CD14-positive monocyte (primary cell): ENCODE results near the gene PKP2. TPM values are rescaled to one million over a fixed set of nuclear protein-coding genes. Genes with fewer than 3 reads are reported as not detected.
A peak's percentile ranks its signal among the peaks of the same experiment; 100 is the strongest.

Experiments
- DNase-seq, 3 donors: peaks; one replicate each; pipeline ENCODE4 v3.0.0-alpha.2; 2011 to 2022
- H2AFZ ChIP-seq: 2 replicates; pipeline ENCODE4 v1.6.0; 2012; ENCODE audit warnings: mild to moderate bottlenecking, low read depth, low read length, inconsistent platforms; ENCODE audit not compliant: insufficient read depth, poor library complexity, severe bottlenecking
- H3K27ac ChIP-seq, 2 donors: 1 replicate in 1 of 2; 2 replicates in 1 of 2; pipeline ENCODE4 v1.5.1; 2012 to 2013; ENCODE audit warnings: low read length in 2 of 2, control low read depth in 1 of 2, inconsistent platforms in 1 of 2, low read depth in 1 of 2, mild to moderate bottlenecking in 1 of 2
- H3K27me3 ChIP-seq, 2 donors: one replicate each; pipeline versions ENCODE4 v1.6.0 to v1.6.1; 2011 to 2013; ENCODE audit warnings: low read length in 2 of 2; ENCODE audit not compliant: control insufficient read depth in 2 of 2, insufficient read depth in 2 of 2
- H3K36me3 ChIP-seq, 2 donors: replicated peaks in 1 of 2; 1 replicate in 1 of 2; 2 replicates in 1 of 2; pipeline versions ENCODE4 v1.5.1 to v1.6.1; 2012 to 2013; ENCODE audit warnings: low read length in 2 of 2, control low read depth in 1 of 2, inconsistent platforms in 1 of 2, mild to moderate bottlenecking in 1 of 2; ENCODE audit not compliant: insufficient read depth in 2 of 2, control insufficient read depth in 1 of 2
- H3K4me1 ChIP-seq, 2 donors: 1 replicate in 1 of 2; 2 replicates in 1 of 2; pipeline versions ENCODE4 v1.5.1 to v1.6.1; 2012 to 2013; ENCODE audit warnings: low read length in 2 of 2, control low read depth in 1 of 2, inconsistent platforms in 1 of 2, mild to moderate bottlenecking in 1 of 2, moderate library complexity in 1 of 2; ENCODE audit not compliant: insufficient read depth in 2 of 2, control insufficient read depth in 1 of 2
- H3K4me2 ChIP-seq: replicated peaks from 2 replicates; pipeline ENCODE3; 2012; ENCODE audit warnings: low read length, moderate library complexity, mild to moderate bottlenecking; ENCODE audit not compliant: poor library complexity, severe bottlenecking; ENCODE audit errors: extremely low read depth
- H3K4me3 ChIP-seq, 3 experiments: fragments of 200-600 bp in 1 of 3; sonication (generic) in 1 of 3; replicated peaks in 1 of 3; 1 replicate in 2 of 3; 2 replicates in 1 of 3; pipeline ENCODE4 v1.5.1; 2011 to 2013; ENCODE audit warnings: low read length in 3 of 3, mild to moderate bottlenecking in 3 of 3, control low read depth in 2 of 3, low read depth in 2 of 3, inconsistent platforms in 1 of 3, moderate library complexity in 1 of 3
- H3K79me2 ChIP-seq: 2 replicates; pipeline ENCODE4 v1.6.0; 2012; ENCODE audit warnings: mild to moderate bottlenecking, control low read depth, inconsistent platforms, low read length, moderate library complexity; ENCODE audit not compliant: insufficient read depth
- H3K9ac ChIP-seq: 2 replicates; pipeline ENCODE4 v1.6.0; 2017; ENCODE audit warnings: low read length, mild to moderate bottlenecking; ENCODE audit not compliant: insufficient read depth, poor library complexity, severe bottlenecking
- H3K9me3 ChIP-seq, 2 donors: replicated peaks in 1 of 2; 1 replicate in 1 of 2; 2 replicates in 1 of 2; pipeline versions ENCODE4 v1.5.1 to v1.6.1; 2012 to 2013; ENCODE audit warnings: low read length in 2 of 2, control low read depth in 1 of 2; ENCODE audit not compliant: control insufficient read depth in 1 of 2, insufficient read depth in 1 of 2
- H4K20me1 ChIP-seq: 2 replicates; pipeline ENCODE4 v1.6.0; 2012; ENCODE audit warnings: mild to moderate bottlenecking, low read length, control low read depth, moderate library complexity; ENCODE audit not compliant: insufficient read depth
- H3K27ac Mint-ChIP-seq, 7 donors: one replicate each; pipeline ENCODE4 v1.8.0; 2020; ENCODE audit warnings: mild to moderate bottlenecking in 7 of 7, mixed read lengths in 7 of 7, moderate library complexity in 6 of 7, inconsistent platforms in 2 of 7
- H3K27me3 Mint-ChIP-seq, 3 donors: one replicate each; pipeline ENCODE4 v1.8.0; 2021 to 2022; ENCODE audit warnings: low read depth in 3 of 3, mild to moderate bottlenecking in 3 of 3, mixed read lengths in 3 of 3, moderate library complexity in 3 of 3, inconsistent platforms in 1 of 3
- H3K36me3 Mint-ChIP-seq, 2 donors: one replicate each; pipeline ENCODE4 v1.8.0; 2020; ENCODE audit warnings: mixed read lengths in 2 of 2, inconsistent platforms in 1 of 2, mild to moderate bottlenecking in 1 of 2
- H3K4me1 Mint-ChIP-seq: one replicate; pipeline ENCODE4 v1.8.0; 2020; ENCODE audit warnings: mild to moderate bottlenecking, mixed read lengths
- H3K4me3 Mint-ChIP-seq, 2 donors: one replicate each; pipeline ENCODE4 v1.8.0; 2020; ENCODE audit warnings: mild to moderate bottlenecking in 2 of 2, mixed read lengths in 2 of 2, moderate library complexity in 1 of 2
- H3K9me3 Mint-ChIP-seq, 7 donors: one replicate each; pipeline ENCODE4 v1.8.0; 2020 to 2022; ENCODE audit warnings: mixed read lengths in 7 of 7, mild to moderate bottlenecking in 6 of 7, moderate library complexity in 6 of 7, inconsistent platforms in 2 of 7
- CTCF ChIP-seq: fragments of 200-600 bp; IDR thresholded peaks from one replicate; pipeline ENCODE4 v1.8.0; 2022; ENCODE audit warnings: antibody characterized with exemption, mild to moderate bottlenecking
- WGBS: methylation state at CpG from one replicate; pipeline ENCODE4 v1.1.5; 2013; ENCODE audit warnings: missing lambda C conversion rate; ENCODE audit not compliant: insufficient coverage; 5-methylcytosine and 5-hydroxymethylcytosine counted together
- intact Hi-C, 2 donors: fragments of 100-400 bp; cut with micrococcal nuclease; formaldehyde crosslinking; loops; one replicate each; pipeline versions ENCODE4 v1.15.0 to v1.15.1; 2023
- polyA plus RNA-seq, 3 donors: library from polyadenylated mRNA; depleted of rRNA in 1 of 3; unstranded in 2 of 3; stranded (reverse) in 1 of 3; fragments of 300-500 nt in 2 of 3; fragments of >200 nt in 1 of 3; fragmentation: Illumina TruSeq in 2 of 3; gene quantifications; 1 replicate in 2 of 3; 2 replicates in 1 of 3; pipeline ENCODE4 v1.2.3, GENCODE V29; 2012 to 2021

The PKP2 gene
- polyA plus RNA-seq, 3 donors, result 0.95 to 3.1 (median 2.9) TPM

- intact Hi-C loops, result no loop called here
- H3K27ac ChIP-seq, result no peak overlapping the region
- H3K27me3 Mint-ChIP-seq, result peaks cover 3 to 6% (median 5%) of the 10 kb centered on the region in 3 donors
- H3K9me3 Mint-ChIP-seq, result peaks cover 0 to 7% (median 2%) of the 10 kb centered on the region in 7 donors
- no peaks in the 10 kb centered on the region for H3K36me3 ChIP-seq
- no peak overlapping the region for H3K4me3 ChIP-seq
- no peak overlapping the region for H3K9ac ChIP-seq
- peaks cover 0 to 4% of the 10 kb centered on the region in 2 donors for H3K36me3 Mint-ChIP-seq
- H3K27me3 ChIP-seq, result no peaks in the 10 kb centered on the region
- peak overlapping the region in 5 of 7 donors; percentile 69 to 92 (median 88) for H3K27ac Mint-ChIP-seq
- TF ChIP-seq CTCF, result peak; percentile 50
- no peak overlapping the region for H3K4me3 Mint-ChIP-seq
- peaks cover 12 to 17% of the 10 kb centered on the region in 2 donors for H3K4me1 ChIP-seq
- no peak for DNase-seq
- H2AFZ ChIP-seq, result peak overlapping the region; percentile 41
- no peaks in the 10 kb centered on the region for H3K9me3 ChIP-seq
- H3K79me2 ChIP-seq, result no peaks in the 10 kb centered on the region
- H3K4me2 ChIP-seq, result no peak overlapping the region
- 86% methylated on average over 2 of the region's 11 CpGs for WGBS
- peaks cover 16% of the 10 kb centered on the region for H3K4me1 Mint-ChIP-seq
- no peaks in the 10 kb centered on the region for H4K20me1 ChIP-seq
Measured at GRCh38 chr12:32918890-32919801, 22.6 kb upstream of the PKP2 start.

GRCh38 chr12:32917094-32917611 lies 20.6 kb upstream of the PKP2 start:
- peak in 2 of 3 donors; percentile 36 to 37 for DNase-seq
- intact Hi-C loops, result no loop called here
- H3K79me2 ChIP-seq, result no peaks in the 10 kb centered on the region
- no peak overlapping the region for H3K27ac ChIP-seq
- Mint-ChIP-seq H3K4me3 (no peak overlapping the region), H3K27ac (peak overlapping the region in 1 of 7 donors; percentile 30), H3K4me1 (peaks cover 16% of the 10 kb centered on the region), H3K27me3 (peaks cover 0 to 4% (median 2%) of the 10 kb centered on the region in 3 donors), H3K36me3 (peaks cover 0 to 3% of the 10 kb centered on the region in 2 donors), H3K9me3 (peaks cover 0 to 7% (median 2%) of the 10 kb centered on the region in 7 donors)
- no peak overlapping the region for H3K4me2 ChIP-seq
- no peak overlapping the region for H3K9ac ChIP-seq
- H3K36me3 ChIP-seq, result no peaks in the 10 kb centered on the region
- no peak for TF ChIP-seq CTCF
- H3K9me3 ChIP-seq, result no peaks in the 10 kb centered on the region
- no peaks in the 10 kb centered on the region for H4K20me1 ChIP-seq
- no peak overlapping the region for H2AFZ ChIP-seq
- peaks cover 12 to 17% of the 10 kb centered on the region in 2 donors for H3K4me1 ChIP-seq
- no peak overlapping the region for H3K4me3 ChIP-seq
- no peaks in the 10 kb centered on the region for H3K27me3 ChIP-seq
